ENCODE data around the gene SORCS3. TPM values are rescaled to one million over a fixed set of nuclear protein-coding genes. Genes with fewer than 3 reads are reported as not detected.

SORCS3 gene
- total and polyA plus RNA-seq, 2 of the 4 experiments (the other 2 are of a cell fraction) = not detected

DNA sequence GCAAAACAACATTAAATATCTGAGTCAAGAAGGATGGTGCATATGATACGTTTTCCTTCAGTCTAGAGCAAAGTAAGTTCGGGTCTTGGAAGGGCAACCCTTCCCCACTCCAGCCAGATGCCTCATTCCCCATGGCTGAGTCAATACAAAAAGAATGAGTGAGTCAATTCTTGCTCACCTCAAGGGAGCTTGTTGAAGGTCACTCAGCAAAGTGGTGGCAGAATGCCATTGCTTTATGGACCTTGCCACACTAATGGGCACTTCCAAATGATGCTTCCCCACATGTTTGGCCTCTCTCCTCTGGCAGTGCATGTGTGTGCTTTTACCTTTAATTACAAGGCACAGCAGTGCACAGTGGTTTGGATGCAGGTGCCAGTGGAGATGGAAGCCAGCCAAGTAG lies 296.5 kb downstream of the SORCS3 start:
- H3K56ac ChIP-seq (ENCODE audit: extremely low read depth, insufficient read depth, low read length) = no peak overlapping the region
- H2BK15ac ChIP-seq (ENCODE audit: low read depth, low read length) = no peak overlapping the region
- H3K14ac ChIP-seq (replicated peaks; ENCODE audit: low read depth, low read length) = no peak overlapping the region
- H3K4me1 ChIP-seq (ENCODE audit: control insufficient read depth, insufficient read depth, low read length) = no peaks in the 10 kb centered on the region
- no peak overlapping the region for H3K4me2 ChIP-seq (ENCODE audit: low read depth, low read length)
- H3K18ac ChIP-seq (ENCODE audit: low read depth, low read length) = no peak overlapping the region
- H3K23ac ChIP-seq (ENCODE audit: low read depth, low read length) = no peak overlapping the region
- no peak overlapping the region for H2BK5ac ChIP-seq (ENCODE audit: low read depth, low read length, poor library complexity, severe bottlenecking)
- no peaks in the 10 kb centered on the region for H3K36me3 ChIP-seq (ENCODE audit: control insufficient read depth, insufficient read depth, low read length)
- H4K5ac ChIP-seq (ENCODE audit: low read depth, low read length) = no peak overlapping the region
- H3K4me3 ChIP-seq (ENCODE audit: insufficient read depth, low read depth, low read length) = no peak overlapping the region
- ChIA-PET POLR2A (ENCODE audit: unreplicated experiment) (no interaction called here), CTCF (no interaction called here)
- H2AK5ac ChIP-seq (ENCODE audit: low read depth, low read length) = no peak overlapping the region
- no TSS peak for BruUV-seq (replicated peaks)
- no peaks in the 10 kb centered on the region for H3K9me1 ChIP-seq (ENCODE audit: insufficient read depth, low read length)
- H3K27me3 ChIP-seq (ENCODE audit: control insufficient read depth, insufficient read depth, low read length) = no peaks in the 10 kb centered on the region
- in situ Hi-C loops (cut with MboI; ENCODE audit: low sequenced_read_pairs) = no loop called here
- H3K9ac ChIP-seq (ENCODE audit: low read depth, low read length) = no peak overlapping the region
- no CpG with 5 or more reads among the region's 2 CpGs for WGBS, 2 experiments (ENCODE audit: extremely low coverage in 2 of 2, insufficient read length in 1 of 2)
- peaks cover 12% of the 10 kb centered on the region; the same call in 1 of the 2 replicates for H3K9me3 ChIP-seq (ENCODE audit: control insufficient read depth, insufficient read depth, low read length)
- no peak overlapping the region for H4K8ac ChIP-seq (ENCODE audit: low read depth in 2 of 2, low read length in 2 of 2)
- H4K91ac ChIP-seq (ENCODE audit: insufficient read depth, low read depth, low read length) = no peak overlapping the region
- intact Hi-C loops (cut with micrococcal nuclease) = no loop called here
- no peak for ATAC-seq (ENCODE audit: low read depth)
- no peak overlapping the region for H3K27ac ChIP-seq (ENCODE audit: insufficient read depth, low read length)
- no peak overlapping the region for H2BK20ac ChIP-seq (ENCODE audit: low read depth, low read length)
- no peak overlapping the region for H2AK9ac ChIP-seq (replicated peaks; ENCODE audit: low read depth, low read length, poor library complexity)
- no peaks in the 10 kb centered on the region for H4K20me1 ChIP-seq (ENCODE audit: insufficient read depth, low read length)
- H2BK120ac ChIP-seq (ENCODE audit: low read depth, low read length) = no peak overlapping the region
- peak; percentile 7 for DNase-seq
- no peaks in the 10 kb centered on the region for H3K79me1 ChIP-seq (ENCODE audit: low read depth in 1 of 2, low read length in 2 of 2)
- dilution Hi-C loops (cut with HindIII; ENCODE audit: low sequenced_read_pairs, unreplicated experiment) = no loop called here
- H2AFZ ChIP-seq (replicated peaks; ENCODE audit: low read length, poor library complexity) = no peak overlapping the region
- no peak for TF ChIP-seq MAZ (IDR thresholded peaks at IDR 0.05; ENCODE audit: borderline replicate concordance, low read depth, low read length)
- no peak for TF ChIP-seq NFE2L2 (IDR thresholded peaks at IDR 0.05; ENCODE audit: low read depth, low read length)
- TF ChIP-seq RFX5 (IDR thresholded peaks at IDR 0.05; ENCODE audit: low read depth, low read length) = no peak
- no peak for TF ChIP-seq RAD21 (IDR thresholded peaks at IDR 0.05; ENCODE audit: low read length)
- TF ChIP-seq CHD1 (IDR thresholded peaks at IDR 0.05; ENCODE audit: low read depth, low read length) = no peak
- no peak for TF ChIP-seq CTCF (conservative IDR thresholded peaks at IDR 0.05; ENCODE audit: low read depth, low read length)
- no peak for TF ChIP-seq POLR2A (IDR thresholded peaks at IDR 0.05; ENCODE audit: low read depth, low read length)
- TF ChIP-seq BHLHE40 (IDR thresholded peaks at IDR 0.05; ENCODE audit: low read depth, low read length) = no peak
- TF ChIP-seq MAFK (IDR thresholded peaks at IDR 0.05; ENCODE audit: low read depth, low read length) = no peak
- no peak for TF ChIP-seq CEBPB (IDR thresholded peaks at IDR 0.05; ENCODE audit: low read depth, low read length)
- TF ChIP-seq ELK1 (IDR thresholded peaks at IDR 0.05; ENCODE audit: borderline replicate concordance, low read depth, low read length) = no peak
- TF ChIP-seq, protein P1, sequence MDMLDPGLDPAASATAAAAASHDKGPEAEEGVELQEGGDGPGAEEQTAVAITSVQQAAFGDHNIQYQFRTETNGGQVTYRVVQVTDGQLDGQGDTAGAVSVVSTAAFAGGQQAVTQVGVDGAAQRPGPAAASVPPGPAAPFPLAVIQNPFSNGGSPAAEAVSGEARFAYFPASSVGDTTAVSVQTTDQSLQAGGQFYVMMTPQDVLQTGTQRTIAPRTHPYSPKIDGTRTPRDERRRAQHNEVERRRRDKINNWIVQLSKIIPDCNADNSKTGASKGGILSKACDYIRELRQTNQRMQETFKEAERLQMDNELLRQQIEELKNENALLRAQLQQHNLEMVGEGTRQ (IDR thresholded peaks at IDR 0.05; ENCODE audit: low read depth, low read length) = no peak
- TF ChIP-seq RCOR1 (IDR thresholded peaks at IDR 0.05; ENCODE audit: insufficient replicate concordance, low read length) = no peak
- no peak overlapping the region for H3K4ac ChIP-seq (ENCODE audit: low read depth, low read length)

Data from IMR-90 (cell line).